LNCaP clone FGC (cell line): Measurements from ENCODE around the gene SIGLEC11.
"Not testable (repeated sequence)": the region's sequence is repeated elsewhere in the genome, so short reads cannot be mapped to it uniquely, and the experiment has no call there.

Source experiments
- DNase-seq: peaks from one replicate; pipeline ENCODE4 v3.0.0-alpha.2; 2011; ENCODE audit warnings: low read depth
- H3K4me3 ChIP-seq: 2 replicates; pipeline ENCODE4 v1.5.1; 2011; ENCODE audit warnings: mild to moderate bottlenecking, low read depth, low read length, control low read depth
- TF ChIP-seq, protein P1 (sequence below): IDR thresholded peaks from 2 replicates; pipeline ENCODE4 v1.5.1; 2012; ENCODE audit warnings: mild to moderate bottlenecking; ENCODE audit not compliant: control insufficient read depth, insufficient read depth; ENCODE audit errors: extremely low read depth

SIGLEC11 gene

GRCh38 chr19:49960980-49961379 is at the start of gene SIGLEC11:
SIGLEC11 (minus strand) TSS chr19:49961172; CDS start chr19:49961081, 91 bp downstream.
- not testable (repeated sequence) for H3K4me3 ChIP-seq, DNase-seq

GRCh38 chr19:50008532-50008931 is 47.6 kb upstream of the SIGLEC11 start:
- H3K4me3 ChIP-seq = no peak overlapping the region
- no peak for DNase-seq
- TF ChIP-seq, protein P1, sequence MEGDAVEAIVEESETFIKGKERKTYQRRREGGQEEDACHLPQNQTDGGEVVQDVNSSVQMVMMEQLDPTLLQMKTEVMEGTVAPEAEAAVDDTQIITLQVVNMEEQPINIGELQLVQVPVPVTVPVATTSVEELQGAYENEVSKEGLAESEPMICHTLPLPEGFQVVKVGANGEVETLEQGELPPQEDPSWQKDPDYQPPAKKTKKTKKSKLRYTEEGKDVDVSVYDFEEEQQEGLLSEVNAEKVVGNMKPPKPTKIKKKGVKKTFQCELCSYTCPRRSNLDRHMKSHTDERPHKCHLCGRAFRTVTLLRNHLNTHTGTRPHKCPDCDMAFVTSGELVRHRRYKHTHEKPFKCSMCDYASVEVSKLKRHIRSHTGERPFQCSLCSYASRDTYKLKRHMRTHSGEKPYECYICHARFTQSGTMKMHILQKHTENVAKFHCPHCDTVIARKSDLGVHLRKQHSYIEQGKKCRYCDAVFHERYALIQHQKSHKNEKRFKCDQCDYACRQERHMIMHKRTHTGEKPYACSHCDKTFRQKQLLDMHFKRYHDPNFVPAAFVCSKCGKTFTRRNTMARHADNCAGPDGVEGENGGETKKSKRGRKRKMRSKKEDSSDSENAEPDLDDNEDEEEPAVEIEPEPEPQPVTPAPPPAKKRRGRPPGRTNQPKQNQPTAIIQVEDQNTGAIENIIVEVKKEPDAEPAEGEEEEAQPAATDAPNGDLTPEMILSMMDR = peak; percentile 29; the same call in 1 of the 2 replicates

DNA sequence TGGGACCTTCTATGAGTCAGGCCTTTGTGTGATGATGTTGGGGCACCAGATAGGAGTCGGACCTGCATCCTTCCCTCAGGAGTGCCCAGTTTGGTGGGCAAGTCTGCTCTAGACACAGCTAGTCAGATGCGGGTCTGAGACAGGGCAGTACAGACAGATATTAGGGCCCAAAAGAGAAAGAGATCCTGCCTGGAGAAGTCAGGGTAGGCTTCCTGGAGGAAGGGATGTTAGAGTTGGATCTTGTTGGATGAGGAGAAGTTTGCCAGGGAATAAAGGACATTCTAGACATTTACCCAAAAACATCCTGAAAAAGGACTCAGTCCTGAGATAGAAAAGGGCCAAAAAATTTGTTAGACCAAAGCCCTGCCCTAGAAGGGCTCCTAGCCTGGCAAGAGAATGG is 47.0 kb upstream of the SIGLEC11 start:
- TF ChIP-seq, protein P1 = no peak
- no peak for DNase-seq
- no peak overlapping the region for H3K4me3 ChIP-seq

- DNase-seq = no peak
- TF ChIP-seq, protein P1 = no peak
- H3K4me3 ChIP-seq = no peak overlapping the region
Measured at GRCh38 chr19:50007170-50007569, 46.2 kb upstream of the SIGLEC11 start.

GRCh38 chr19:50005428-50005827 is 44.5 kb upstream of the SIGLEC11 start:
- TF ChIP-seq, protein P1 = no peak
- H3K4me3 ChIP-seq = no peak overlapping the region
- no peak for DNase-seq

DNA sequence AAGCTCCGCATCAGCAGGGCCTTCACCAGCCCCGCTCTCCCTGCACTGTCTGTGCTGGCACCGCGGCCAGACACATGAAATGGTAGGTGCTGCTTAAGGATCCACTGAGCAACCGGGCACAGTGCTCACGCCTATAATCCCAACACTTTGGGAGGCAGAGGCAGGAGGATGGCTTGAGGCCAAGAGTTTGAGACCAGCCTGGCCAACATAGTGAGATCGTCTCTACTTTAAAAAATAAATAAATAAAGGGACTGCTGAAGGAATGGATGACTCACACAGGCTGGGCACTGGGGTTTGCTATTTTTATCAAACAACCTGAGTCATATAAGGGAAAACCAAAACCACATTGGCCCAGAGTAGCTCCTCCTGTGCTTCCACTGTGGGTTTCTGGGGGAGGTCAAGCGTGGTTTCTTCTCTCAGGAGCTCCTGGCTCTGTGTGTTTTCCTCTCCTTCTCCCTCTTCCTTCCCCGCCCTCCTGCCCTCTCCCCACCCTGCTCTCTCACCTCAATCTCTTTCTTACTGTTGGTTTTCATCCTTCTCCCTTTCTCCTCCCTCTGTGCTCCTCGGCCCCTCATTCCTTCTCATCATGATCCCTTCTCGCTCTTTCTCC is 42.9 kb upstream of the SIGLEC11 start:
- no peak for DNase-seq
- TF ChIP-seq, protein P1 = no peak
- no peak overlapping the region for H3K4me3 ChIP-seq

GRCh38 chr19:50003254-50003788 is 42.3 kb upstream of the SIGLEC11 start:
- DNase-seq = no peak
- TF ChIP-seq, protein P1 = no peak

More at GRCh38 chr19:50003254-50003788, 42.3 kb upstream of the SIGLEC11 start:
- H3K4me3 ChIP-seq = no peak overlapping the region
